HepG2 (cell line): ENCODE data around the gene POU2AF2. TPM values are rescaled to one million over a fixed set of nuclear protein-coding genes. Genes with fewer than 3 reads are reported as not detected.

Source experiments
- ARNT2 ChIP-seq: sonication (generic); formaldehyde crosslinking; IDR thresholded peaks from 2 replicates; pipeline ENCODE4 v1.8.0; 2022; ENCODE audit warnings: mild to moderate bottlenecking, low read depth, missing genetic modification reagents, moderate library complexity
- BORCS8-MEF2B ChIP-seq: sonication (generic); formaldehyde crosslinking; IDR thresholded peaks from 2 replicates; pipeline ENCODE4 v1.8.0; 2022; ENCODE audit warnings: mild to moderate bottlenecking, missing genetic modification reagents
- HDAC1 ChIP-seq: sonication (generic); formaldehyde crosslinking; IDR thresholded peaks from 2 replicates; pipeline ENCODE4 v1.5.1; 2020; ENCODE audit warnings: mild to moderate bottlenecking, missing genetic modification reagents
- MATR3 ChIP-seq: sonication (generic); formaldehyde crosslinking; IDR thresholded peaks from 2 replicates; pipeline ENCODE4 v1.4.0; 2020; ENCODE audit warnings: missing genetic modification reagents
- NFIC ChIP-seq: IDR thresholded peaks from 2 replicates; pipeline ENCODE4 v1.6.1; 2012; ENCODE audit warnings: mild to moderate bottlenecking, low read length, inconsistent platforms
- PLRG1 ChIP-seq: fragments of 450-650 bp; conservative IDR thresholded peaks from 2 replicates; pipeline ENCODE4 v1.6.1; 2016
- POLR2G ChIP-seq: fragments of 200-400 bp; formaldehyde crosslinking; IDR thresholded peaks from 2 replicates; pipeline ENCODE4 v1.6.1; 2018; ENCODE audit warnings: mild to moderate bottlenecking, low read depth, low read length, moderate library complexity
- PPARG ChIP-seq: conservative IDR thresholded peaks from 2 replicates; pipeline ENCODE4 v1.6.1; 2016; ENCODE audit warnings: missing biosample characterization, missing genetic modification reagents
- ZBTB42 ChIP-seq: sonication (generic); formaldehyde crosslinking; IDR thresholded peaks from 2 replicates; pipeline ENCODE4 v1.5.0; 2020; ENCODE audit warnings: mild to moderate bottlenecking, missing genetic modification reagents
- ZBTB8A ChIP-seq: sonication (generic); formaldehyde crosslinking; IDR thresholded peaks from 2 replicates; pipeline ENCODE4 v1.4.0; 2020; ENCODE audit warnings: mild to moderate bottlenecking, low read depth, missing genetic modification reagents, borderline replicate concordance
- ZFY ChIP-seq: sonication (generic); formaldehyde crosslinking; IDR thresholded peaks from 2 replicates; pipeline ENCODE4 v1.4.0; 2020; ENCODE audit warnings: missing genetic modification reagents
- ZMAT3 ChIP-seq: sonication (generic); formaldehyde crosslinking; conservative IDR thresholded peaks from 2 replicates; pipeline ENCODE4 v1.7.0; 2021; ENCODE audit warnings: missing genetic modification reagents
- ZNF232 ChIP-seq: sonication (generic); formaldehyde crosslinking; IDR thresholded peaks from 2 replicates; pipeline ENCODE4 v1.4.0; 2020; ENCODE audit warnings: missing genetic modification reagents, borderline replicate concordance
- ZNF296 ChIP-seq: sonication (generic); formaldehyde crosslinking; conservative IDR thresholded peaks from 2 replicates; pipeline ENCODE4 v1.5.0; 2020; ENCODE audit warnings: mild to moderate bottlenecking, missing genetic modification reagents
- ZNF430 ChIP-seq: sonication (generic); formaldehyde crosslinking; IDR thresholded peaks from 2 replicates; pipeline ENCODE4 v1.9.0; 2021; ENCODE audit warnings: mild to moderate bottlenecking, missing genetic modification reagents
- polyA plus RNA-seq, 8 experiments: library from polyadenylated mRNA; depleted of rRNA in 3 of 8; stranded (reverse) in 7 of 8; unstranded in 1 of 8; fragments of >200 nt; fragmentation: Illumina TruSeq in 4 of 8; extraction: Trizol in 4 of 8; gene quantifications; 2 replicates each; pipeline versions ENCODE4 v1.2.1 to v1.2.3, GENCODE V29; 2011 to 2016; ENCODE audit warnings: low read depth in 4 of 8, missing spikeins in 1 of 8, mixed read lengths in 1 of 8; ENCODE audit not compliant: insufficient read depth in 1 of 8
- total RNA-seq, 5 experiments: library from RNA; depleted of rRNA; stranded (reverse); fragments of >200 nt; fragmentation: Illumina TruSeq; extraction: Trizol; gene quantifications; 2 replicates each; pipeline ENCODE4 v1.2.3, GENCODE V29; 2016; ENCODE audit warnings: low read depth in 1 of 5
- TF ChIP-seq, protein P1 (sequence below): sonication (generic); formaldehyde crosslinking; IDR thresholded peaks from 2 replicates; pipeline ENCODE4 v1.4.0; 2020; ENCODE audit warnings: missing genetic modification reagents
- TF ChIP-seq, protein P2 (sequence below): sonication (generic); formaldehyde crosslinking; IDR thresholded peaks from 2 replicates; pipeline ENCODE4 v1.5.1; 2020; ENCODE audit warnings: missing genetic modification reagents, mild to moderate bottlenecking, borderline replicate concordance
- TF ChIP-seq, protein P3 (sequence below): sonication (generic); formaldehyde crosslinking; IDR thresholded peaks from 2 replicates; pipeline ENCODE4 v1.8.1; 2023; ENCODE audit warnings: mild to moderate bottlenecking, missing genetic modification reagents, borderline replicate concordance
- TF ChIP-seq, protein P4 (sequence below): sonication (generic); formaldehyde crosslinking; IDR thresholded peaks from 2 replicates; pipeline ENCODE4 v1.4.0; 2020; ENCODE audit warnings: missing genetic modification reagents, borderline replicate concordance
- TF ChIP-seq, protein P5 (sequence below): sonication (generic); formaldehyde crosslinking; IDR thresholded peaks from 2 replicates; pipeline ENCODE4 v1.4.0; 2020; ENCODE audit warnings: missing genetic modification reagents

Gene POU2AF2
- total and polyA plus RNA-seq, 2 of the 13 experiments (the other 11 are each of a cell fraction or from before 2014, with no cell fraction given), result 0.11 TPM; not detected in 1

DNA sequence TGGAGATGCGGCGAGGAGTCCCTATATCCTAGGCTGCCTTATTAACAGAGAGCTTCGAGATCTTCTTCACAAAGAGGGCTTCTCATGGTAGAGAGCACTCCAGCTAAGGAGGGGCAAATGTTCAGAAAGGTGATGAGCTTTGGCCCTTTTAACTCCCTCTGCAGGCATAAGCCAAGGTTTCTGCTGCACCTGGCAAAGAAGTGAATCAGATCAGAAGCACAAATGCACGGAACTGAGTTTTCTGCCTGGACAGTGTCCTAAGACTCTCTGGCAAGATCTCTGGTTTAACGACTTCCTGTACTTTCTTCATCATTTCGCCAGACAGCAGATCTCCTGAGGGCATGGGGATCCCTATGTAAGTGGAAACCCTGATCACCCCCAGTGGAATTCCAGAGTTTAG lies 90.0 kb downstream of the POU2AF2 start (continued):
- TF ChIP-seq, protein P1, sequence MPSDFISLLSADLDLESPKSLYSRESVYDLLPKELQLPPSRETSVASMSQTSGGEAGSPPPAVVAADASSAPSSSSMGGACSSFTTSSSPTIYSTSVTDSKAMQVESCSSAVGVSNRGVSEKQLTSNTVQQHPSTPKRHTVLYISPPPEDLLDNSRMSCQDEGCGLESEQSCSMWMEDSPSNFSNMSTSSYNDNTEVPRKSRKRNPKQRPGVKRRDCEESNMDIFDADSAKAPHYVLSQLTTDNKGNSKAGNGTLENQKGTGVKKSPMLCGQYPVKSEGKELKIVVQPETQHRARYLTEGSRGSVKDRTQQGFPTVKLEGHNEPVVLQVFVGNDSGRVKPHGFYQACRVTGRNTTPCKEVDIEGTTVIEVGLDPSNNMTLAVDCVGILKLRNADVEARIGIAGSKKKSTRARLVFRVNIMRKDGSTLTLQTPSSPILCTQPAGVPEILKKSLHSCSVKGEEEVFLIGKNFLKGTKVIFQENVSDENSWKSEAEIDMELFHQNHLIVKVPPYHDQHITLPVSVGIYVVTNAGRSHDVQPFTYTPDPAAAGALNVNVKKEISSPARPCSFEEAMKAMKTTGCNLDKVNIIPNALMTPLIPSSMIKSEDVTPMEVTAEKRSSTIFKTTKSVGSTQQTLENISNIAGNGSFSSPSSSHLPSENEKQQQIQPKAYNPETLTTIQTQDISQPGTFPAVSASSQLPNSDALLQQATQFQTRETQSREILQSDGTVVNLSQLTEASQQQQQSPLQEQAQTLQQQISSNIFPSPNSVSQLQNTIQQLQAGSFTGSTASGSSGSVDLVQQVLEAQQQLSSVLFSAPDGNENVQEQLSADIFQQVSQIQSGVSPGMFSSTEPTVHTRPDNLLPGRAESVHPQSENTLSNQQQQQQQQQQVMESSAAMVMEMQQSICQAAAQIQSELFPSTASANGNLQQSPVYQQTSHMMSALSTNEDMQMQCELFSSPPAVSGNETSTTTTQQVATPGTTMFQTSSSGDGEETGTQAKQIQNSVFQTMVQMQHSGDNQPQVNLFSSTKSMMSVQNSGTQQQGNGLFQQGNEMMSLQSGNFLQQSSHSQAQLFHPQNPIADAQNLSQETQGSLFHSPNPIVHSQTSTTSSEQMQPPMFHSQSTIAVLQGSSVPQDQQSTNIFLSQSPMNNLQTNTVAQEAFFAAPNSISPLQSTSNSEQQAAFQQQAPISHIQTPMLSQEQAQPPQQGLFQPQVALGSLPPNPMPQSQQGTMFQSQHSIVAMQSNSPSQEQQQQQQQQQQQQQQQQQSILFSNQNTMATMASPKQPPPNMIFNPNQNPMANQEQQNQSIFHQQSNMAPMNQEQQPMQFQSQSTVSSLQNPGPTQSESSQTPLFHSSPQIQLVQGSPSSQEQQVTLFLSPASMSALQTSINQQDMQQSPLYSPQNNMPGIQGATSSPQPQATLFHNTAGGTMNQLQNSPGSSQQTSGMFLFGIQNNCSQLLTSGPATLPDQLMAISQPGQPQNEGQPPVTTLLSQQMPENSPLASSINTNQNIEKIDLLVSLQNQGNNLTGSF (CRISPR knock-in tag), result no peak
- peak; percentile 11; the same call in 1 of the 2 replicates for TF ChIP-seq HDAC1
- TF ChIP-seq MATR3, result no peak
- TF ChIP-seq, protein P2, sequence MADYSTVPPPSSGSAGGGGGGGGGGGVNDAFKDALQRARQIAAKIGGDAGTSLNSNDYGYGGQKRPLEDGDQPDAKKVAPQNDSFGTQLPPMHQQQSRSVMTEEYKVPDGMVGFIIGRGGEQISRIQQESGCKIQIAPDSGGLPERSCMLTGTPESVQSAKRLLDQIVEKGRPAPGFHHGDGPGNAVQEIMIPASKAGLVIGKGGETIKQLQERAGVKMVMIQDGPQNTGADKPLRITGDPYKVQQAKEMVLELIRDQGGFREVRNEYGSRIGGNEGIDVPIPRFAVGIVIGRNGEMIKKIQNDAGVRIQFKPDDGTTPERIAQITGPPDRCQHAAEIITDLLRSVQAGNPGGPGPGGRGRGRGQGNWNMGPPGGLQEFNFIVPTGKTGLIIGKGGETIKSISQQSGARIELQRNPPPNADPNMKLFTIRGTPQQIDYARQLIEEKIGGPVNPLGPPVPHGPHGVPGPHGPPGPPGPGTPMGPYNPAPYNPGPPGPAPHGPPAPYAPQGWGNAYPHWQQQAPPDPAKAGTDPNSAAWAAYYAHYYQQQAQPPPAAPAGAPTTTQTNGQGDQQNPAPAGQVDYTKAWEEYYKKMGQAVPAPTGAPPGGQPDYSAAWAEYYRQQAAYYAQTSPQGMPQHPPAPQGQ (CRISPR knock-in tag), result no peak
- no peak for TF ChIP-seq ZMAT3 (CRISPR knock-in tag)
- TF ChIP-seq NFIC, result no peak; the same call in 1 of the 2 replicates
- TF ChIP-seq ZFY (CRISPR knock-in tag), result 0 out of 2 replicates have a peak, but pooled peaks have one; percentile 3
- TF ChIP-seq, protein P3, sequence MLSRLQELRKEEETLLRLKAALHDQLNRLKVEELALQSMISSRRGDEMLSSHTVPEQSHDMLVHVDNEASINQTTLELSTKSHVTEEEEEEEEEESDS (CRISPR knock-in tag), result no peak
- 0 out of 2 replicates have a peak, but pooled peaks have one; percentile 24 for TF ChIP-seq ZNF430 (CRISPR knock-in tag)
- TF ChIP-seq ARNT2, result 0 out of 2 replicates have a peak, but pooled peaks have one; percentile 37
- TF ChIP-seq PLRG1, result no peak
- TF ChIP-seq ZNF296 (CRISPR knock-in tag), result 0 out of 2 replicates have a peak, but pooled peaks have one; percentile 26
- peak; percentile 71 for TF ChIP-seq POLR2G
- TF ChIP-seq BORCS8-MEF2B (CRISPR knock-in tag), result peak; percentile 51; the same call in 1 of the 2 replicates
- TF ChIP-seq PPARG (CRISPR knock-in tag), result no peak
- TF ChIP-seq, protein P4, sequence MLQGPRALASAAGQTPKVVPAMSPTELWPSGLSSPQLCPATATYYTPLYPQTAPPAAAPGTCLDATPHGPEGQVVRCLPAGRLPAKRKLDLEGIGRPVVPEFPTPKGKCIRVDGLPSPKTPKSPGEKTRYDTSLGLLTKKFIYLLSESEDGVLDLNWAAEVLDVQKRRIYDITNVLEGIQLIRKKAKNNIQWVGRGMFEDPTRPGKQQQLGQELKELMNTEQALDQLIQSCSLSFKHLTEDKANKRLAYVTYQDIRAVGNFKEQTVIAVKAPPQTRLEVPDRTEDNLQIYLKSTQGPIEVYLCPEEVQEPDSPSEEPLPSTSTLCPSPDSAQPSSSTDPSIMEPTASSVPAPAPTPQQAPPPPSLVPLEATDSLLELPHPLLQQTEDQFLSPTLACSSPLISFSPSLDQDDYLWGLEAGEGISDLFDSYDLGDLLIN (CRISPR knock-in tag), result no peak
- no peak for TF ChIP-seq ZBTB8A (CRISPR knock-in tag)
- no peak for TF ChIP-seq ZBTB42 (CRISPR knock-in tag)
- TF ChIP-seq, protein P5, sequence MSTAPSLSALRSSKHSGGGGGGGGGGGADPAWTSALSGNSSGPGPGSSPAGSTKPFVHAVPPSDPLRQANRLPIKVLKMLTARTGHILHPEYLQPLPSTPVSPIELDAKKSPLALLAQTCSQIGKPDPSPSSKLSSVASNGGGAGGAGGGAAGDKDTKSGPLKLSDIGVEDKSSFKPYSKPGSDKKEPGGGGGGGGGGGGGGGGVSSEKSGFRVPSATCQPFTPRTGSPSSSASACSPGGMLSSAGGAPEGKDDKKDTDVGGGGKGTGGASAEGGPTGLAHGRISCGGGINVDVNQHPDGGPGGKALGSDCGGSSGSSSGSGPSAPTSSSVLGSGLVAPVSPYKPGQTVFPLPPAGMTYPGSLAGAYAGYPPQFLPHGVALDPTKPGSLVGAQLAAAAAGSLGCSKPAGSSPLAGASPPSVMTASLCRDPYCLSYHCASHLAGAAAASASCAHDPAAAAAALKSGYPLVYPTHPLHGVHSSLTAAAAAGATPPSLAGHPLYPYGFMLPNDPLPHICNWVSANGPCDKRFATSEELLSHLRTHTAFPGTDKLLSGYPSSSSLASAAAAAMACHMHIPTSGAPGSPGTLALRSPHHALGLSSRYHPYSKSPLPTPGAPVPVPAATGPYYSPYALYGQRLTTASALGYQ (CRISPR knock-in tag), result no peak
- no peak; the same call in 1 of the 2 replicates for TF ChIP-seq ZNF232 (CRISPR knock-in tag)
